Fibroblast of pulmonary artery (primary cell): ENCODE data around the gene BOLL.
"Not testable (repeated sequence)": the region's sequence is repeated elsewhere in the genome, so short reads cannot be mapped to it uniquely, and the experiment has no call there.

Experiments used
- DNase-seq: peaks from one replicate; pipeline ENCODE4 v3.0.0-alpha.2; 2010; ENCODE audit warnings: low read depth
- H3K4me3 ChIP-seq: replicated peaks from 2 replicates; pipeline ENCODE4 v1.5.1; 2011; ENCODE audit warnings: low read depth, mild to moderate bottlenecking, control low read depth, low read length, moderate library complexity
- TF ChIP-seq, protein P1 (sequence below): IDR thresholded peaks from 2 replicates; pipeline ENCODE4 v1.5.1; 2011; ENCODE audit warnings: mild to moderate bottlenecking, control low read depth, low read length, inconsistent platforms; ENCODE audit errors: missing control alignments

The BOLL gene

DNA sequence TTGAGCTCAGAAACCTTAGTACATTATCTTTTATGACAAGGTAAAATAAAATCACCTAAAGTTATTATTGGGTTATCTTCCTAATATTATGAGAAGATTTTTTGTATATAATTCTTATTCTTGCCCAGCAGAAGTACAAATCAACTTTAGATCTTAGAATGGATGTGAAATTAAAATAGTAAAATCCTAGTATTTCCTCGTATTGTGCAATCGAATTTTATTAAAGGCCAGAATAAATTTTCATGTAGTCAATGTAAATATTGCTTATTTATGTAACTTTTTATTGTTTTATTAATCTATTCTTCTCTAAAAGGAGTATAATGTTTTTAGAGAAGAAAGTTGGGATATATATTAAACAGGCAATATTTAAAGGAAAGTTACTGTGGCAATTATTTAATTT is 67.3 kb downstream of the BOLL start:
- no peak overlapping the region for H3K4me3 ChIP-seq
- TF ChIP-seq, protein P1, sequence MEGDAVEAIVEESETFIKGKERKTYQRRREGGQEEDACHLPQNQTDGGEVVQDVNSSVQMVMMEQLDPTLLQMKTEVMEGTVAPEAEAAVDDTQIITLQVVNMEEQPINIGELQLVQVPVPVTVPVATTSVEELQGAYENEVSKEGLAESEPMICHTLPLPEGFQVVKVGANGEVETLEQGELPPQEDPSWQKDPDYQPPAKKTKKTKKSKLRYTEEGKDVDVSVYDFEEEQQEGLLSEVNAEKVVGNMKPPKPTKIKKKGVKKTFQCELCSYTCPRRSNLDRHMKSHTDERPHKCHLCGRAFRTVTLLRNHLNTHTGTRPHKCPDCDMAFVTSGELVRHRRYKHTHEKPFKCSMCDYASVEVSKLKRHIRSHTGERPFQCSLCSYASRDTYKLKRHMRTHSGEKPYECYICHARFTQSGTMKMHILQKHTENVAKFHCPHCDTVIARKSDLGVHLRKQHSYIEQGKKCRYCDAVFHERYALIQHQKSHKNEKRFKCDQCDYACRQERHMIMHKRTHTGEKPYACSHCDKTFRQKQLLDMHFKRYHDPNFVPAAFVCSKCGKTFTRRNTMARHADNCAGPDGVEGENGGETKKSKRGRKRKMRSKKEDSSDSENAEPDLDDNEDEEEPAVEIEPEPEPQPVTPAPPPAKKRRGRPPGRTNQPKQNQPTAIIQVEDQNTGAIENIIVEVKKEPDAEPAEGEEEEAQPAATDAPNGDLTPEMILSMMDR = no peak
- DNase-seq = no peak

DNA sequence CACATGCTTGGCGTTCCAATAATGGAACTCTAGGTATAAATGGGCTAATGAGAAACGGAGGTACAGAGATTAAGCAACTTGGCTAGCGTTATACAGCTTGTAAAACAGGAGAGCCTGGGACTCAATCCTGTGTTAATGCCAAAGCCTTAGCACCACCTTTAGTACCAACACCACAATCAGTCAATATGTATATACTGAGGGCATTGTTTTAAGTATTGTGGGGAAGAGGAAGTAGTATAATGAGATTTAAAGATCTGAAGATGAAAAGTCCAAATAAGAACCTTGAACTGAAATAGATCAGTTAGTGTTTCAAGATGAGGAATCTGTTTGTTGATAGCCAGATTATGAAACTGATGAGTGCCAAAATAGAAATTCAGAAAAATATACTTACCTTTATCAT is 71.8 kb downstream of the BOLL start:
- TF ChIP-seq, protein P1 = no peak
- H3K4me3 ChIP-seq = no peak overlapping the region
- no peak for DNase-seq

DNA sequence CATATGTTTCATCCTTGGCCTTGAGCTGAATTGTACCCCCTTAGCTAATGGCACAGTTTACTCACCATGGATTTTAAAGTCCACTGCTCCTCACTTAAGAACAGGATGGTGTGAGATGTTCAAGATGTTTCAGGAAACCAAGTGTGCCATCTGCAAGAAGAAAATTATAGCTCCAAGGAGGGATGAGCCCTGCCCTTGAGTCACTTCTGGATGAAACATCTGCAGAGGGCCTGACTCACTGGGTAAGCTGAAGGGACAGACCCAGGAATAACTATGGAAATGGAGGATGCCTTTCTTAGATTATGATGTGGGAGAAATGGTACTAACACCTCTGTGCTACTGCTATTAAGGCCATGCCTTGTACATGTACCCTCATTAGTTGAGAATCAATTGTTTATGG is 73.5 kb downstream of the BOLL start:
- TF ChIP-seq, protein P1 = no peak
- DNase-seq = no peak
- no peak overlapping the region for H3K4me3 ChIP-seq

DNA sequence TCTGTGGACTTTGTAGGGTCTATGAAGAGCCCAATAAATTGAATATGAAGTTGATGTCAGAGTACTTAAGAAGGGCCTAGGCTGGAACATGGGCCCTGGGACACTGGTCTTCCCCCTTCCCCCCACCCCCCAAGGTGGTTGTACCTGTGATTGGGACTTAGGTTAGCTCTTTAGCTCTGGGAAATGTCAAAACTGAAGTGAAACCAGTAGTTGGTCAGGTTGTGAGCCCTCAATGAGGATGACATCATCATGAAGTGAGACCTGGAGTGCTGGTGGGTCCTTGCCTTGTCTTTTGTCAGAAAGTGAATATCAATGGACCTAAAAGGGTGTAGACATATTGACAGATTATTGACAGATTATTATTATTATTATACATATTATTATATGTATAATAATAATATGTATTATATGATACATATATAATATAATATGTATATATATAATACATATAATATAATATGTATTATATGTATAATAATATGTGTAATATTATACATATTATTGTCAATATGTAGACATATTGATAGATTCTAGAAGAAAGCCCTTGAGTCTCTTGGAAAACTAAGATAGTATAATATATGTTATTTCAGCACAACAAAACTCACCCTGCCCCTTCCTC is 74.6 kb downstream of the BOLL start:
- TF ChIP-seq, protein P1 = no peak
- no peak overlapping the region for H3K4me3 ChIP-seq
- no peak for DNase-seq

DNA sequence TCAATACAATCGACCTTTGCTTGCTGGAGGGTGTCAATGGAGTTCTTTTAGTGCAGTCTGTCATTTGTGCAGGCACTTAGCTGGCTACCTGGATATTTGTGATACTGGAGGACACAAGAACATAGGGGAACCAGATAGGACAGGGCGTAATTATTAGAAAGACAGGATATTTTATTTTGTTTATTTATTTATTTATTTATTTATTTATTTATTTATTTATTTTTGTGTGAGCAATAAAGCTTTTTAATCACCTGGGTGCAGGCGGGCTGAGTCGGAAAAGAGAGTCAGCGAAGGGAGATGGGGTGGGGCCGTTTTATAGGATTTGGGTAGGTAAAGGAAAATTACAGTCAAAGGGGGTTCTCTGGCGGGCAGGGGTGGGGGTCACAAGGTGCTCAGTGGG is 76.0 kb downstream of the BOLL start:
- not testable (repeated sequence) for H3K4me3 ChIP-seq

DNA sequence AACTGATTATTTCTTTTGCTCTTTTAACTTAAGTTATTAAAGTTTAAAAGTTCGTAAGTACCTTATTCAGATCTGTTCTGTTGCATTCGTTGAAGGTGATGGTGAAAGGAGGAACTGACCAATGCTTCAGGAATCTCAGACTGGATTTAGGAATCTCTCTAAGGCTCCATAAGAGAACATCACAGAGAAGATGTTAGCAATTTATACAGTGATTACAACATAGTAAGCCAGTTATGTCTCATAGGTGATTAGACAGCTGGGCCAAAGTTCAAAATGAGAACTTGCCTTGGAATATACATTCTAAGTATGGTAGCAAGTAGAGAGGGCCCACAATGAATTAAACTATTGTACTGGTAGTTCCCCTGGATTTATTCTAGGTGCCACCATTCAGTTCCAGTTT is 76.8 kb downstream of the BOLL start:
- H3K4me3 ChIP-seq = no peak overlapping the region
- TF ChIP-seq, protein P1 = no peak
- DNase-seq = peak; percentile 76

More for the DNA sequence above, 76.0 kb downstream of the BOLL start:
- not testable (repeated sequence) for DNase-seq

DNA sequence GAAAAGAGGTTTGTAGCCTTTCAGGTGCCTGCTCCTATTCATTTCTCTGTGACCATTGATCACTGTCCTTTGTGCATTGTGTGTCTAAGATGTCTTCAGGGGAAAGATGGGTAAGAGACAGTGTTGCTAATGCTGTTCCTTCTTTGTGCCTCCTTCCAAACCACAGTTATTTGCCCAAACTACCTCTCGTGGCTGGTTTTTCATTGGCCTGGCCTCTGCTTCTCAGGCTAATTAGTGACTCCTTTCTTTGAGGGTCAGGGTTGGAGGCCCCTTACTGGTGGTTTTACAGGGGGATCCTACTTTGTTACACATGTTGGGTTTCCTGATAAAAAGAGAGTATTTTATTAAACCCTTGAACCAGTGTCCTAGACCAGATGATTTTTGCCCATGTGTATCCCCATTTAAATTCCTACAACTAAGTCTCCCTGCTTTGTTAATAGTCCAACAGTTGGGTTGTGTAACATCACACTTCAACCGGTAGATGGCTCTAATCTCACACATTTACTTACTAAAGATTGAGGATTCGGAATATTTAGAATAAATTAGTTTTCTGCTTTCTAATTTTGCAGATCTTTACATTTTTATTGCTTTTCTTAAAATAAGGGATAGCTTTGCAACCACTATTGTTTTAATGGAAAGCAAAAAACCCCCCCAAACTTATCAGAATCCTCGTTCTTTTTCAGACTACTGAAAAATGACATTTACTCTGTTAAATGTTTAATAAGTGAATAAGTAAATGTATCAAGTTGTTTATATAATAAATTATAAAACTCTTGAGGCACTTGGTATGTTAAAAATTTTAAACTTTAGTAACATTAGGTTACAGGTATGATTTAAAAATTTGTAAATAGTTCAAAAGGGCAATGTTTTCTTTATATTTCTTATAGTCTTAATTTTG is 77.6 kb downstream of the BOLL start:
- TF ChIP-seq, protein P1 = peak; percentile 72
- H3K4me3 ChIP-seq = peak overlapping the region; percentile 90
- peak; percentile 76 for DNase-seq
